GM12891 (cell line): ENCODE measurements around the gene DBN1.

Experiments
- POLR2A ChIP-seq: IDR thresholded peaks from 2 replicates; pipeline ENCODE4 v1.6.1; 2011; ENCODE audit warnings: low read depth, low read length, control low read depth
- POLR2AphosphoS5 ChIP-seq: IDR thresholded peaks from 2 replicates; pipeline ENCODE4 v1.6.1; 2011; ENCODE audit warnings: low read depth, low read length, control low read depth
- TAF1 ChIP-seq: IDR thresholded peaks from 2 replicates; pipeline ENCODE4 v1.6.1; 2011; ENCODE audit warnings: low read depth, low read length, control low read depth

DNA sequence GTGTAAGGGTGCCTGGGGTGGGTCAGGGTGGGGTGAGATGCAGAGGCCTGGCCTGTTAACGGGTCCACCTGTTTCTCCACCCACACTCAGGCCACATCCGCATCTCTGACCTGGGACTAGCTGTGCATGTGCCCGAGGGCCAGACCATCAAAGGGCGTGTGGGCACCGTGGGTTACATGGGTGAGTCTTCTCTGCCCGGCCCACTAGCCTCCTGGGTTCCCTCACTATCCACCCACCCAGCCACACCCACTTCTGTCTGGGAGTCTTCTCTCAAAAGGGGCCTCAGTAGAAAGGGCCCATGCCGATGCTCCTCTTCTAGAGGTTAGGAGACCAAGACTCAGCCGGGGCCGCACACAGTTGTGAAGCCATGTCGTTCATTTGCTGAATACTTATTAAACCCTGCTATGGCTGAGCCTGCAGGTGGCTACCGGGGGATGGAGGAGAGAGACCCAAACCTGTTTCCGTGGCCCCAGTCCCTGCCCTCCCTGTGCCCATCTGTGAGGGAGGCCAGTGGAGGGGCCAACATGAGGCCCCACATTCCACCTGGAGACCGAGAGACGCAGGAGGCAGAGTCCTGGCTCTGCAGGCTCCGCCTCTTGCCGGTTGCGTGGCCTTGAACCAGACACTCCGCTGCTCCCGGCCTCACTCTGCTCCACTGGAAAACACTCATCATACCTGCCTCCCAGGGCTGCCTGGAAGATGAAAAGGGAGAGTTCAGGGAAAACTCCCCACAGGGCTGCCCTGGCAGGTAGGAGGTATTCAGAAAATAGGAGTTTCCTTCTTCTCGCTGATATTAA is 38.3 kb downstream of the DBN1 start:
- TF ChIP-seq TAF1, result no peak
- TF ChIP-seq POLR2A, result 0 out of 2 replicates have a peak, but pooled peaks have one; percentile 11
- no peak for TF ChIP-seq POLR2AphosphoS5
